AG10803 (cell line): ENCODE measurements around the gene FBXO28.

Experiments used
- DNase-seq: peaks from one replicate; pipeline ENCODE4 v3.0.0; 2010; ENCODE audit warnings: low read depth
- H3K4me3 ChIP-seq: 2 replicates; pipeline ENCODE4 v1.5.1; 2011; ENCODE audit warnings: mild to moderate bottlenecking, low read length, control low read depth
- CTCF ChIP-seq: conservative IDR thresholded peaks from 2 replicates; pipeline ENCODE4 v1.5.1; 2011; ENCODE audit warnings: mild to moderate bottlenecking, low read length, control low read depth, inconsistent platforms

Gene FBXO28

GRCh38 chr1:224138198-224138597 lies 24.3 kb downstream of the FBXO28 start:
- H3K4me3 ChIP-seq = no peak overlapping the region
- no peak for DNase-seq
- no peak for TF ChIP-seq CTCF

GRCh38 chr1:224141693-224142092 lies 27.8 kb downstream of the FBXO28 start:
- no peak for DNase-seq
- TF ChIP-seq CTCF = no peak

GRCh38 chr1:224149709-224150108 lies 35.8 kb downstream of the FBXO28 start:
- no peak for DNase-seq
- H3K4me3 ChIP-seq = no peak overlapping the region
- no peak for TF ChIP-seq CTCF

More at GRCh38 chr1:224141693-224142092, 27.8 kb downstream of the FBXO28 start:
- H3K4me3 ChIP-seq = no peak overlapping the region

- no peak for TF ChIP-seq CTCF
- DNase-seq = no peak
- no peak overlapping the region for H3K4me3 ChIP-seq
These were observed 37.2 kb downstream of the FBXO28 start for GRCh38 chr1:224151117-224151516.

GRCh38 chr1:224157316-224157715 lies 43.4 kb downstream of the FBXO28 start:
- H3K4me3 ChIP-seq = no peak overlapping the region
- DNase-seq = no peak
- no peak for TF ChIP-seq CTCF

GRCh38 chr1:224159541-224159940 lies 45.6 kb downstream of the FBXO28 start:
- TF ChIP-seq CTCF = no peak
- no peak overlapping the region for H3K4me3 ChIP-seq
- DNase-seq = no peak

- H3K4me3 ChIP-seq = no peak overlapping the region
- DNase-seq = no peak
- TF ChIP-seq CTCF = no peak
These were observed 46.3 kb downstream of the FBXO28 start for GRCh38 chr1:224160171-224160682.
